Skeletal muscle satellite cell (primary cell): Measurements from ENCODE around the gene TMEM259.

ENCODE experiments used
- H3K27me3 ChIP-seq: 2 replicates; pipeline ENCODE4 v1.7.0; 2013; ENCODE audit warnings: low read length; ENCODE audit not compliant: control insufficient read depth, insufficient read depth
- H3K36me3 ChIP-seq: 2 replicates; pipeline ENCODE4 v1.7.0; 2013; ENCODE audit warnings: mild to moderate bottlenecking, control low read depth, low read length; ENCODE audit not compliant: insufficient read depth
- H3K4me1 ChIP-seq: 2 replicates; pipeline ENCODE4 v1.7.0; 2013; ENCODE audit warnings: low read length; ENCODE audit not compliant: control insufficient read depth, insufficient read depth
- H3K4me2 ChIP-seq: 2 replicates; pipeline ENCODE4 v1.7.0; 2013; ENCODE audit warnings: mild to moderate bottlenecking, low read length
- H3K4me3 ChIP-seq: 2 replicates; pipeline ENCODE4 v1.7.0; 2013; ENCODE audit warnings: low read length
- H3K9ac ChIP-seq: 2 replicates; pipeline ENCODE4 v1.7.0; 2013; ENCODE audit warnings: mild to moderate bottlenecking, low read depth, low read length, moderate library complexity
- H3K9me3 ChIP-seq: replicated peaks from 2 replicates; pipeline ENCODE4 v1.7.0; 2013; ENCODE audit warnings: mild to moderate bottlenecking, control low read depth, low read length

TMEM259 gene

DNA sequence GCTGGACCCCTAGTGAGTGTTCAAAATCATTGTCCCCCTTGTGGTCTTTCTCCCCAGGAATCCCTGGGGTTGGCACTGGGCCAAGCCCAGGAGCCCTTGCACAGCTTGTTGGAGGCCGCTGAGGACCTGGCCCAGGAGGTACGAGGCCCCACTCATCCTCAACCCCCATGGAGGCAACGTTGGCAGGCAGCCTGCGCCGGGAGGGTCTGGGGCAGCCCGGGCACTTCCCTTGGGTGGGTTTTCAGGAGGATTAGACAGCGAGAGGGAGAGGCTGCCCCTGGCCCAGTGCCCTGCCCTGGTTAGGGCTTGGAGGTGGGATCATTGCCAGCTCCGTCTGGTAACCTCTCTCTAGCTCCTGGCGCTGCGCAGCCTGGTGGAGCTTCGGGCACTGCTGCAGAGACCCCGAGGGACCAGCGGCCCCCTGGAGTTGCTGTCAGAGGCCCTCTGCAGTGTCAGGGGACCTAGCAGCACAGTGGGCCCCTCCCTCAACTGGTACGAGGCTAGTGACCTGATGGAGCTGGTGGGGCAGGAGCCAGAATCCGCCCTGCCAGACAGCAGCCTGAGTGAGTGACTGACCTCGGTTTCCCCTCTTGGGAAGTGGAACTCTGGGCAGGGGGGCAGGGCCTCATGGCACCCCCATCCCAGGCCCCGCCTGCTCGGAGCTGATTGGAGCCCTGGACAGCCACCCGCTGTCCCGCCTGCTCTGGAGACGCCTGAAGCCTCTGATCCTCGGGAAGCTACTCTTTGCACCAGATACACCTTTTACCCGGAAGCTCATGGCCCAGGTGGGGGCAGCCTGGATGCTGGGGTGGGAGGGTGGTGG, 22.0 kb upstream of the TMEM259 start:
- Histone ChIP-seq H3K27me3 (no peaks in the 10 kb centered on the region), H3K4me2 (peak overlapping the region; percentile 92), H3K36me3 (peaks cover 15% of the 10 kb centered on the region), H3K4me3 (peak overlapping the region; percentile 69), H3K9me3 (no peaks in the 10 kb centered on the region), H3K9ac (peak overlapping the region; percentile 74), H3K4me1 (peaks cover 43% of the 10 kb centered on the region)

DNA sequence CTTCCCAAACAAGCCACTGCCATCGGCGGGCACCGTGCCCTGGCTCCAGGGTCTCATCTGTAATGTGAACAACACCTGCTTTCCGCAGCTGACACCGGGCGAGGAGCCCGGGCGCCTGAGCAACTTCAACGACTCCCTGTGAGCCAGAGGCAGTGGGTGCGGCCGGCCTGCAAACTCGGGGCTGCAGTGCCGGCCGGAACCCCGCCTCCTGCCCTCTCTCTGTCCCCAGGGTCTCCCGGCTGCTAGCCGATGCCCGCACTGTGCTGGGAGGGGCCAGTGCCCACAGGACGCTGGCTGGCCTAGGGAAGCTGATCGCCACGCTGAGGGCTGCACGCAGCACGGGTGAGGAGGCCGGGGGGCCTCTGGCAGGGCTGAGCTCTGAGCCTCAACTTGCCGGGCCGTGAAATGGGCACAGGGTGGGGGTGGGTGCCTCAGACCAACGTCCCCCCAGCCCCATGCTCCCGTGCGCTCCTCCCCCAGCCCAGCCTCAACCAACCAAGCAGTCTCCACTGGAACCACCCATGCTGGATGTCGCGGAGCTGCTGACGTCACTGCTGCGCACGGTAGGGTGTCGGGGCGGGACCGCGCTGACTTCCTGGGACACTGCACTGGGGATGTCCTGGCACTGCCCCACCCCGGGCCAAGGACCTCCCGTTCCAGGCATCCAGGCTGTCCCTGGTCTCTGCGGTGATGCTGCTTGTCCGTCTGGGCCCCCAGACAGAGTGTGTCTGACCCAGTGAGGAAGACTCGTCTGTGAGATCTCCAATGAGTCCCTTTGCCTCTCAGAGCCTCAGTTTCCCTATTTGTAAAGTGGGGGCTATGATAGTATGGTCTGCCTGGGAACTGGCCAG, 21.1 kb upstream of the TMEM259 start:
- peak overlapping the region; percentile 92 for H3K4me2 ChIP-seq
- H3K4me1 ChIP-seq, result peaks cover 50% of the 10 kb centered on the region
- H3K9me3 ChIP-seq, result no peaks in the 10 kb centered on the region
- H3K9ac ChIP-seq, result peak overlapping the region; percentile 74
- H3K36me3 ChIP-seq, result peaks cover 21% of the 10 kb centered on the region
- peak overlapping the region; percentile 69 for H3K4me3 ChIP-seq
- H3K27me3 ChIP-seq, result no peaks in the 10 kb centered on the region

DNA sequence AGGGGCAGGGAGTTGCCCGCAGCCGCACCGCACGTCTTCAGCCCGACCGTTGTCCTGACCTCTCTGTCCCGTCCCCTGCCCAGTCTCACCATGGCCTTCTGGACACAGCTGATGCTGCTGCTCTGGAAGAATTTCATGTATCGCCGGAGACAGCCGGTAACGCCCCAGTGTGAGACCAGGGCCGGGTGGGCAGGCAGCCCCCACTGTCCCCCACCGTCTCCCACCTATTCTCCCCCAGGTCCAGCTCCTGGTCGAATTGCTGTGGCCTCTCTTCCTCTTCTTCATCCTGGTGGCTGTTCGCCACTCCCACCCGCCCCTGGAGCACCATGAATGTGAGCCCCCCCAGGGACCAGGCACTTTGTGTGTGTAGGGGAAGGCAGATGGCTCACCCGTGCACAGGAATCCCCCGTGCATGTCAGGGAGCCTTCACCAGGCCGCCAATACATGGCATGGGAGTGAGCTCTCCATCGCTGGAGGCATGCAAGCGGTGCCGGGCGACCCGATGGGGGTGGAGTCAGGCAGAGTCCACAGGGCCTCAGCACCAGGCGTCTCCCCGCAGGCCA, 20.4 kb upstream of the TMEM259 start:
- no peaks in the 10 kb centered on the region for H3K9me3 ChIP-seq
- peak overlapping the region; percentile 74 for H3K9ac ChIP-seq
- H3K4me1 ChIP-seq, result peaks cover 50% of the 10 kb centered on the region
- H3K4me2 ChIP-seq, result peak overlapping the region; percentile 92
- H3K27me3 ChIP-seq, result no peaks in the 10 kb centered on the region
- peaks cover 24% of the 10 kb centered on the region for H3K36me3 ChIP-seq
- H3K4me3 ChIP-seq, result peak overlapping the region; percentile 69

- Histone ChIP-seq H3K9ac (peak overlapping the region; percentile 31), H3K27me3 (no peaks in the 10 kb centered on the region), H3K36me3 (peaks cover 30% of the 10 kb centered on the region), H3K4me1 (peaks cover 50% of the 10 kb centered on the region), H3K4me3 (peak overlapping the region; percentile 69), H3K9me3 (no peaks in the 10 kb centered on the region), H3K4me2 (peak overlapping the region; percentile 92)
These were observed 19.8 kb upstream of the TMEM259 start for GRCh38 chr19:1040476-1041271.

GRCh38 chr19:1039646-1040475, 18.9 kb upstream of the TMEM259 start, which contains the start of gene ABCA7:
ABCA7 (plus strand) TSS chr19:1040107; CDS start chr19:1041362, 1,255 bp downstream.
- H3K27me3 ChIP-seq, result no peaks in the 10 kb centered on the region
- H3K9ac ChIP-seq, result peak within 1 kb of the TSS; percentile 31
- peaks cover 50% of the 10 kb centered on the region for H3K4me1 ChIP-seq
- peaks cover 37% of the 10 kb centered on the region for H3K36me3 ChIP-seq
- H3K9me3 ChIP-seq, result no peaks in the 10 kb centered on the region
- H3K4me2 ChIP-seq, result peak within 1 kb of the TSS; percentile 92
- peak within 1 kb of the TSS; percentile 69 for H3K4me3 ChIP-seq

DNA sequence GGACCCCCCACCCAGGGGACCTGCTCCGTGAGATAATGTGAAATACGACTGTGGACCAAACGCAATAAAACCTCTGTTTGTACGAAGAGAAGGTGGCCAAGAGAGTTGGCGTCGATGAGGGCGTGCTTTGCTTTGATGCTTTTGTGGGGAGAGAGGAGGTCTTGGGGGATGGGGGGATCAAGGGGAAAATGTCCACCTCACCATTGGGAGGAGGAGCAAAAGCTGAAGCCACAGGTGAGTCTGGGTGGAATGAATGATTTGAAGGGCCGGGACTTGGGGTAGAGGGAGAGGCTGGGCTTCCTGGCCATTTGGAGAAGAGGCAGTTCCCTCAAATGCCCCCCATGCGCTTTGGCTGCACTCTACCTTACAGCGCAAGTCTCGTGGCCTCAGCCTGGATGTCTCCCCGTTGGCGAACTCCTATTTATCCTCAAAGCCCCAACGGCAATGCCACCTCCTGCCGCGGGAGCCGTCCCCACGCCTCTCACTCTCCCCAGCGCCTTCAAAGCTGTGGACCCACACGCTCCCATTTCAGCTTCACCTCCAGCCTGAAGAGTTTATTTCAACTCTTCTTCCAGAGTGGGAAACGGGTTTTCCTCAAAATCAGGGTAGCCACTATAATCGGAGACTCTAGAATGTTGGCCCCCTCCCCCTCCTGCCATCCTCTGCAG, 18.2 kb upstream of the TMEM259 start:
- H3K4me1 ChIP-seq, result peaks cover 50% of the 10 kb centered on the region

GRCh38 chr19:1037621-1038064, 16.7 kb upstream of the TMEM259 start:
- Histone ChIP-seq H3K27me3 (no peaks in the 10 kb centered on the region), H3K4me1 (peaks cover 43% of the 10 kb centered on the region), H3K4me2 (peak overlapping the region; percentile 18), H3K36me3 (peaks cover 46% of the 10 kb centered on the region), H3K9me3 (no peaks in the 10 kb centered on the region), H3K9ac (peak overlapping the region; percentile 36), H3K4me3 (no peak overlapping the region)

More for the DNA sequence above, 18.2 kb upstream of the TMEM259 start:
- Histone ChIP-seq H3K36me3 (peaks cover 37% of the 10 kb centered on the region), H3K4me3 (peak overlapping the region; percentile 43), H3K9me3 (no peaks in the 10 kb centered on the region), H3K27me3 (no peaks in the 10 kb centered on the region), H3K4me2 (peak overlapping the region; percentile 92), H3K9ac (peak overlapping the region; percentile 7)

DNA sequence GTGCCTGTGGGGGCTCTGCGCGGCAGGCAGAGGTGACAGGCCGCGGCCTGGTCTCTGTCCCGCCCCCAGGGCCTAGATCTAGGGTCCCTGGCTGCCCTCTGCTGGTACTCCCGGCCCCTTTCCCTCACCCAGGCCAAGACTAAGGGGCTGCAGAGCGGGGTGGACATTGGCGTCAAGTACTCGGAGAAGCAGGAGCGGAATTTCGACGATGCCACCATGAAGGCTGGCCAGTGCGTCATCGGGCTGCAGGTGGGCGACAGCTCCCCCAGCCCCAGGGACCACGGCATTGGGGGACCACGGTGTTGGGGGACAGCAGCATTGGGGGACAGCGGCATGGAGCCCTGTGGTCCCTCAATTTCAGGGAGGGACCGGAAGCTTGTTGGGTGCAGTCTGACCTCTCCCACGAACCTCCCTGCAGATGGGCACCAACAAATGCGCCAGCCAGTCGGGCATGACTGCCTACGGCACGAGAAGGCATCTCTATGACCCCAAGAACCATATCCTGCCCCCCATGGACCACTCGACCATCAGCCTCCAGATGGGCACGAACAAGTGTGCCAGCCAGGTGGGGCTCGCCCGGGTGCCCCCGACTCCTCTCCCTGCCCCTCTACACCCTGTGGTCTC, 15.2 kb upstream of the TMEM259 start:
- Histone ChIP-seq H3K36me3 (peaks cover 56% of the 10 kb centered on the region), H3K4me3 (no peak overlapping the region), H3K9ac (no peak overlapping the region), H3K4me2 (no peak overlapping the region), H3K27me3 (no peaks in the 10 kb centered on the region), H3K9me3 (no peaks in the 10 kb centered on the region), H3K4me1 (peaks cover 28% of the 10 kb centered on the region)

DNA sequence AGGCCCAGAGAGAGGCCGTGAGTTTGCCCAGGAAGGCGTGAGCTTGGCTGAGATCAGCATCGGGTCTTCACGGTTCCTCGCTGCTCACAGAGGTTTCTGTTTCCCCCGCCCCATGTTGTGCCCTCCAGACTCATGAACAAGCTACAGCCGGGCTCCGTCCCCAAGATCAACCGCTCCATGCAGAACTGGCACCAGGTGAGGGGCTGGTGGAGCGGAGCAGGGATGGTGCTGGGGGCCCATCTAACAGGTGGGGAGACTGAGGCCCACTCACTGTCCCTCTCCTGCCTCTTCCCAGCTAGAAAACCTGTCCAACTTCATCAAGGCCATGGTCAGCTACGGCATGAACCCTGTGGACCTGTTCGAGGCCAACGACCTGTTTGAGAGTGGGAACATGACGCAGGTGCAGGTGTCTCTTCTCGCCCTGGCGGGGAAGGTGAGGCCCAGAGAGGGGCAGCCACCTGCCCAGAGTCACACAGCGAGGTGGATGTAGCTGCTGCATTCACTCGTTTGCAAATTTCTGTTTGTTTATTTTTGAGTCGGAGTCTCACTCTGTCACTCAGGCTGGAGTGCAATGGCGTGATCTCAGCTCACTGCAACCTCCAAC, 11.4 kb upstream of the TMEM259 start:
- H3K27me3 ChIP-seq, result no peaks in the 10 kb centered on the region
- peaks cover 49% of the 10 kb centered on the region for H3K36me3 ChIP-seq
- no peaks in the 10 kb centered on the region for H3K9me3 ChIP-seq
- H3K4me1 ChIP-seq, result peaks cover 13% of the 10 kb centered on the region
- no peak overlapping the region for H3K4me3 ChIP-seq
- no peak overlapping the region for H3K4me2 ChIP-seq
- H3K9ac ChIP-seq, result no peak overlapping the region
